ENCODE data around the gene GPBP1L1.

DNA sequence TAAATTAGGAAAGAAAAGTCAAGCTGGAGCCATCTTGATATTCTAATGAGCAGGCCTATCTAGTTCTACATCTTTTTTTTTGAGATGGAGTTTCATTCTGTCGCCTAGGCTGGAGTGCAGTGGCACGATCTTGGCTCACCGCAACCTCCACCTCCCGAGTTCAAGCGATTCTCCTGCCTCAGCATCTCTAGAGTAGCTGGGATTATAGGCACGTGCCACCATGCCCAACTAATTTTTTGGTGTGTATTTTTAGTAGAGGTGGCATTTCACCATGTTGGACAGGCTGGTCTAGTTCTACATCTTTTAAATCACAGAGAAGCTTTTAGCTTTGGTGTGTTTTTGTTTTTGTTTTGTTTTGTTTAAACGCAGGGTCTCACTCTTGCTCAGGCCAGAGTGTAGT is 8.5 kb upstream of the GPBP1L1 start:
- TF ChIP-seq, protein P1, sequence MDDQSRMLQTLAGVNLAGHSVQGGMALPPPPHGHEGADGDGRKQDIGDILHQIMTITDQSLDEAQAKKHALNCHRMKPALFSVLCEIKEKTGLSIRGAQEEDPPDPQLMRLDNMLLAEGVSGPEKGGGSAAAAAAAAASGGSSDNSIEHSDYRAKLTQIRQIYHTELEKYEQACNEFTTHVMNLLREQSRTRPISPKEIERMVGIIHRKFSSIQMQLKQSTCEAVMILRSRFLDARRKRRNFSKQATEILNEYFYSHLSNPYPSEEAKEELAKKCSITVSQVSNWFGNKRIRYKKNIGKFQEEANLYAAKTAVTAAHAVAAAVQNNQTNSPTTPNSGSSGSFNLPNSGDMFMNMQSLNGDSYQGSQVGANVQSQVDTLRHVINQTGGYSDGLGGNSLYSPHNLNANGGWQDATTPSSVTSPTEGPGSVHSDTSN (CRISPR knock-in tag; IDR thresholded peaks at IDR 0.05) = no peak
- TF ChIP-seq ZNF830 (tag by site-specific recombination; IDR thresholded peaks at IDR 0.05; ENCODE audit: low read depth) (no peak), ZNF335 (tag by site-specific recombination; conservative IDR thresholded peaks at IDR 0.05) (no peak), KLF1 (tag by site-specific recombination; IDR thresholded peaks at IDR 0.05) (no peak), ZNF274 (IDR thresholded peaks at IDR 0.05; ENCODE audit: low read length) (no peak), ZNF274 (tag by site-specific recombination; IDR thresholded peaks at IDR 0.05; ENCODE audit: borderline replicate concordance) (no peak), RBAK (tag by site-specific recombination; IDR thresholded peaks at IDR 0.05) (no peak), FEZF1 (tag by site-specific recombination; IDR thresholded peaks at IDR 0.05) (no peak), ZNF596 (tag by site-specific recombination; IDR thresholded peaks at IDR 0.05) (no peak), ZNF169 (tag by site-specific recombination; IDR thresholded peaks at IDR 0.05) (no peak)
- TF ChIP-seq, protein P2, sequence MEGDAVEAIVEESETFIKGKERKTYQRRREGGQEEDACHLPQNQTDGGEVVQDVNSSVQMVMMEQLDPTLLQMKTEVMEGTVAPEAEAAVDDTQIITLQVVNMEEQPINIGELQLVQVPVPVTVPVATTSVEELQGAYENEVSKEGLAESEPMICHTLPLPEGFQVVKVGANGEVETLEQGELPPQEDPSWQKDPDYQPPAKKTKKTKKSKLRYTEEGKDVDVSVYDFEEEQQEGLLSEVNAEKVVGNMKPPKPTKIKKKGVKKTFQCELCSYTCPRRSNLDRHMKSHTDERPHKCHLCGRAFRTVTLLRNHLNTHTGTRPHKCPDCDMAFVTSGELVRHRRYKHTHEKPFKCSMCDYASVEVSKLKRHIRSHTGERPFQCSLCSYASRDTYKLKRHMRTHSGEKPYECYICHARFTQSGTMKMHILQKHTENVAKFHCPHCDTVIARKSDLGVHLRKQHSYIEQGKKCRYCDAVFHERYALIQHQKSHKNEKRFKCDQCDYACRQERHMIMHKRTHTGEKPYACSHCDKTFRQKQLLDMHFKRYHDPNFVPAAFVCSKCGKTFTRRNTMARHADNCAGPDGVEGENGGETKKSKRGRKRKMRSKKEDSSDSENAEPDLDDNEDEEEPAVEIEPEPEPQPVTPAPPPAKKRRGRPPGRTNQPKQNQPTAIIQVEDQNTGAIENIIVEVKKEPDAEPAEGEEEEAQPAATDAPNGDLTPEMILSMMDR (tag by site-specific recombination; IDR thresholded peaks at IDR 0.05) = no peak
- TF ChIP-seq, protein P3, sequence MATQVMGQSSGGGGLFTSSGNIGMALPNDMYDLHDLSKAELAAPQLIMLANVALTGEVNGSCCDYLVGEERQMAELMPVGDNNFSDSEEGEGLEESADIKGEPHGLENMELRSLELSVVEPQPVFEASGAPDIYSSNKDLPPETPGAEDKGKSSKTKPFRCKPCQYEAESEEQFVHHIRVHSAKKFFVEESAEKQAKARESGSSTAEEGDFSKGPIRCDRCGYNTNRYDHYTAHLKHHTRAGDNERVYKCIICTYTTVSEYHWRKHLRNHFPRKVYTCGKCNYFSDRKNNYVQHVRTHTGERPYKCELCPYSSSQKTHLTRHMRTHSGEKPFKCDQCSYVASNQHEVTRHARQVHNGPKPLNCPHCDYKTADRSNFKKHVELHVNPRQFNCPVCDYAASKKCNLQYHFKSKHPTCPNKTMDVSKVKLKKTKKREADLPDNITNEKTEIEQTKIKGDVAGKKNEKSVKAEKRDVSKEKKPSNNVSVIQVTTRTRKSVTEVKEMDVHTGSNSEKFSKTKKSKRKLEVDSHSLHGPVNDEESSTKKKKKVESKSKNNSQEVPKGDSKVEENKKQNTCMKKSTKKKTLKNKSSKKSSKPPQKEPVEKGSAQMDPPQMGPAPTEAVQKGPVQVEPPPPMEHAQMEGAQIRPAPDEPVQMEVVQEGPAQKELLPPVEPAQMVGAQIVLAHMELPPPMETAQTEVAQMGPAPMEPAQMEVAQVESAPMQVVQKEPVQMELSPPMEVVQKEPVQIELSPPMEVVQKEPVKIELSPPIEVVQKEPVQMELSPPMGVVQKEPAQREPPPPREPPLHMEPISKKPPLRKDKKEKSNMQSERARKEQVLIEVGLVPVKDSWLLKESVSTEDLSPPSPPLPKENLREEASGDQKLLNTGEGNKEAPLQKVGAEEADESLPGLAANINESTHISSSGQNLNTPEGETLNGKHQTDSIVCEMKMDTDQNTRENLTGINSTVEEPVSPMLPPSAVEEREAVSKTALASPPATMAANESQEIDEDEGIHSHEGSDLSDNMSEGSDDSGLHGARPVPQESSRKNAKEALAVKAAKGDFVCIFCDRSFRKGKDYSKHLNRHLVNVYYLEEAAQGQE (tag by site-specific recombination; IDR thresholded peaks at IDR 0.05) = no peak
- TF ChIP-seq, protein P4, sequence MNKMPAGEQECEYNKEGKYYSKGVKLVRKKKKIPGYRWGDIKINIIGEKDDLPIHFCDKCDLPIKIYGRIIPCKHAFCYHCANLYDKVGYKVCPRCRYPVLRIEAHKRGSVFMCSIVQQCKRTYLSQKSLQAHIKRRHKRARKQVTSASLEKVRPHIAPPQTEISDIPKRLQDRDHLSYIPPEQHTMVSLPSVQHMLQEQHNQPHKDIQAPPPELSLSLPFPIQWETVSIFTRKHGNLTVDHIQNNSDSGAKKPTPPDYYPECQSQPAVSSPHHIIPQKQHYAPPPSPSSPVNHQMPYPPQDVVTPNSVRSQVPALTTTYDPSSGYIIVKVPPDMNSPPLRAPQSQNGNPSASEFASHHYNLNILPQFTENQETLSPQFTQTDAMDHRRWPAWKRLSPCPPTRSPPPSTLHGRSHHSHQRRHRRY (tag by site-specific recombination; IDR thresholded peaks at IDR 0.05) = no peak
- TF ChIP-seq, protein P5, sequence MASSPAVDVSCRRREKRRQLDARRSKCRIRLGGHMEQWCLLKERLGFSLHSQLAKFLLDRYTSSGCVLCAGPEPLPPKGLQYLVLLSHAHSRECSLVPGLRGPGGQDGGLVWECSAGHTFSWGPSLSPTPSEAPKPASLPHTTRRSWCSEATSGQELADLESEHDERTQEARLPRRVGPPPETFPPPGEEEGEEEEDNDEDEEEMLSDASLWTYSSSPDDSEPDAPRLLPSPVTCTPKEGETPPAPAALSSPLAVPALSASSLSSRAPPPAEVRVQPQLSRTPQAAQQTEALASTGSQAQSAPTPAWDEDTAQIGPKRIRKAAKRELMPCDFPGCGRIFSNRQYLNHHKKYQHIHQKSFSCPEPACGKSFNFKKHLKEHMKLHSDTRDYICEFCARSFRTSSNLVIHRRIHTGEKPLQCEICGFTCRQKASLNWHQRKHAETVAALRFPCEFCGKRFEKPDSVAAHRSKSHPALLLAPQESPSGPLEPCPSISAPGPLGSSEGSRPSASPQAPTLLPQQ (tag by site-specific recombination; IDR thresholded peaks at IDR 0.05) = no peak
- TF ChIP-seq, protein P6, sequence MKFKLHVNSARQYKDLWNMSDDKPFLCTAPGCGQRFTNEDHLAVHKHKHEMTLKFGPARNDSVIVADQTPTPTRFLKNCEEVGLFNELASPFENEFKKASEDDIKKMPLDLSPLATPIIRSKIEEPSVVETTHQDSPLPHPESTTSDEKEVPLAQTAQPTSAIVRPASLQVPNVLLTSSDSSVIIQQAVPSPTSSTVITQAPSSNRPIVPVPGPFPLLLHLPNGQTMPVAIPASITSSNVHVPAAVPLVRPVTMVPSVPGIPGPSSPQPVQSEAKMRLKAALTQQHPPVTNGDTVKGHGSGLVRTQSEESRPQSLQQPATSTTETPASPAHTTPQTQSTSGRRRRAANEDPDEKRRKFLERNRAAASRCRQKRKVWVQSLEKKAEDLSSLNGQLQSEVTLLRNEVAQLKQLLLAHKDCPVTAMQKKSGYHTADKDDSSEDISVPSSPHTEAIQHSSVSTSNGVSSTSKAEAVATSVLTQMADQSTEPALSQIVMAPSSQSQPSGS (tag by site-specific recombination; IDR thresholded peaks at IDR 0.05; ENCODE audit: low read depth) = no peak

All from HEK293 (cell line).